ENCODE data around the gene DSC1.
A peak's percentile ranks its signal among the peaks of the same experiment; 100 is the strongest.

DSC1 gene

DNA sequence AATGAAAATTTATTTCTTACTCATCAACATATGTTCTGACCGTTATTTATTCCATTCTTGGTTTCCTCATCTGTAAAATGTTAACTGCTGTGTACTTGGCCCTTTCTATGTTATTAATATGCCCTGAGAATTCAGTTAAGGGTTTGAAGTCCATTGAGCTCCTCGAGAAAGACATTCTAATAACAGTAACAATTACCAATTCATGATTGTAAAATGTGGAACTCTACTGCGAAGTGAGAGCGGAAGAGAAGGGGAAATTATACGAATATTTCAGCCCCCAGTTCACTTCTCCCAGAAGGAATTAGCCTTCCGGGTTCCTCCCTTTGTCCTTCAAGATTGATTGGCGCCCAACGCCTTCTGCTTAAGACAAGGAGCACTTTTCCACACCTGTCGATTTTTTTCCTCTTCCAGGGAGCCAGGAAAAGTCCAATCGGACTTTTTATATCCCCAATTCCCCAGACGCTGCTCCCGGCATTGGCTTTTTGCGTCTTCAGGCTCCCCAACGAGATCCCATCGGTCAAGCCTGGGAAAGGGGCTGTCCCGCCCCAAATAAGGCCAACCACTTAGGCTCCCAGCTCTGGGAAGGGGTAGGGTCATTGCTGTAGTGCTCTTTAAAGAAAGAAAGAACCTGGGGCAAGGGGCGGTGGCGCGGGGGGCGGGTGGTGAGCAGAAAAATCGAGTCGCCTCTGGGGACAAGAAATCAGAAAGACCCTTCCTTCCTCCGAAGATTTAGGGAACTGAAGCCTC is 62.0 kb downstream of the DSC1 start:
- Histone ChIP-seq H3K4me3 (ENCODE audit: low read depth, low read length) (peak overlapping the region; percentile 77), H3K9me3 (ENCODE audit: control insufficient read depth, insufficient read depth, low read length) (no peaks in the 10 kb centered on the region), H3K36me3 (ENCODE audit: control insufficient read depth, insufficient read depth, low read length) (no peaks in the 10 kb centered on the region), H3K27me3 (ENCODE audit: control insufficient read depth, insufficient read depth, low read length) (peaks cover 2% of the 10 kb centered on the region), H3K9ac (ENCODE audit: low read depth, low read length) (peak overlapping the region; percentile 76), H3K4me1 (ENCODE audit: control insufficient read depth, insufficient read depth, low read length) (peaks cover 17% of the 10 kb centered on the region)

DNA sequence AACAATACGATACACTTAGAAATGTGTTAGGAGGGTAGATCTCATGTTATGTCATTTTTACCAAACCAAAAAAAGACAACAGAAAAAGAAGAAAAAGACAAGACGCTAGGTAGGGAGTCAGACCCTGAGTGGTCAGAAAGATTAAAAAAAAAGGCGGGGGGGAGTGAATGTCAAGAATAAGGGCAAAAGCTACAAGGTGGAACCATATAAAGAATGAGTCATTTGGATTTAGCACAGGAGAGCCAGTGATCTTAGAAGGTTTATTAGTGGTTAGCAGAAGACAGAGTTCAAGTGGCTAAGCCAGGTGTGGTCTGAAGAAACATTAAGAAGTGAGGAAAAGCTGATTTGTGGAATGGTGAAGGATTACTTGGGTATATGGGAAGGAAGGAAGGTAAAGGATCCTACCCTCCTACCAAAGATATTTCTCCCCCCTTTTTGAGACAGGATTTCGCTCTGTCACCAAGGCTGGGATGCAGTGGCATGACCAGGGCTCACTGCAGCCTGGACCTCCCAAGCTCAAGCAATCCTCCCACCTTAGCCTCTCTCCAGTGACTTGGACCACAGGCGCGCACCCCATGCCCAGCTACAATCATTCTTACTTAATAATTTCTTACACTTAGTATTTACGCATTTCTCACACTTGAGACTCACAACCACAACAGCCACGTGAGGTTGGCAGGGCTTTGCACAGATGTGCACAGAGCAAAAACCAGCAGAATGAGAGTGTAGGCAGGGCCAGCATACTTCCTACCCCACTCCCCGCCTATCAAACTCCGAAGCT is 63.0 kb downstream of the DSC1 start:
- H3K4me3 ChIP-seq (ENCODE audit: low read depth, low read length): peak overlapping the region; percentile 77
- no peaks in the 10 kb centered on the region for H3K36me3 ChIP-seq (ENCODE audit: control insufficient read depth, insufficient read depth, low read length)
- peaks cover 2% of the 10 kb centered on the region for H3K27me3 ChIP-seq (ENCODE audit: control insufficient read depth, insufficient read depth, low read length)
- no peak overlapping the region for H3K9ac ChIP-seq (ENCODE audit: low read depth, low read length)
- H3K9me3 ChIP-seq (ENCODE audit: control insufficient read depth, insufficient read depth, low read length): no peaks in the 10 kb centered on the region
- H3K4me1 ChIP-seq (ENCODE audit: control insufficient read depth, insufficient read depth, low read length): peaks cover 17% of the 10 kb centered on the region

GRCh38 chr18:31098878-31099277 is 63.8 kb downstream of the DSC1 start:
- Histone ChIP-seq H3K9me3 (ENCODE audit: control insufficient read depth, insufficient read depth, low read length) (no peaks in the 10 kb centered on the region), H3K36me3 (ENCODE audit: control insufficient read depth, insufficient read depth, low read length) (no peaks in the 10 kb centered on the region), H3K9ac (ENCODE audit: low read depth, low read length) (no peak overlapping the region), H3K27me3 (ENCODE audit: control insufficient read depth, insufficient read depth, low read length) (peaks cover 2% of the 10 kb centered on the region), H3K4me1 (ENCODE audit: control insufficient read depth, insufficient read depth, low read length) (peaks cover 17% of the 10 kb centered on the region), H3K4me3 (ENCODE audit: low read depth, low read length) (no peak overlapping the region)

GRCh38 chr18:31097666-31098065 is 65.0 kb downstream of the DSC1 start:
- peaks cover 3% of the 10 kb centered on the region for H3K36me3 ChIP-seq (ENCODE audit: control insufficient read depth, insufficient read depth, low read length)
- H3K4me3 ChIP-seq (ENCODE audit: low read depth, low read length): no peak overlapping the region
- peaks cover 2% of the 10 kb centered on the region for H3K27me3 ChIP-seq (ENCODE audit: control insufficient read depth, insufficient read depth, low read length)
- peaks cover 8% of the 10 kb centered on the region for H3K4me1 ChIP-seq (ENCODE audit: control insufficient read depth, insufficient read depth, low read length)
- H3K9me3 ChIP-seq (ENCODE audit: control insufficient read depth, insufficient read depth, low read length): no peaks in the 10 kb centered on the region
- H3K9ac ChIP-seq (ENCODE audit: low read depth, low read length): no peak overlapping the region

- H3K36me3 ChIP-seq (ENCODE audit: control insufficient read depth, insufficient read depth, low read length): peaks cover 3% of the 10 kb centered on the region
- no peaks in the 10 kb centered on the region for H3K4me1 ChIP-seq (ENCODE audit: control insufficient read depth, insufficient read depth, low read length)
- H3K4me3 ChIP-seq (ENCODE audit: low read depth, low read length): no peak overlapping the region
- no peaks in the 10 kb centered on the region for H3K27me3 ChIP-seq (ENCODE audit: control insufficient read depth, insufficient read depth, low read length)
- H3K9me3 ChIP-seq (ENCODE audit: control insufficient read depth, insufficient read depth, low read length): no peaks in the 10 kb centered on the region
- H3K9ac ChIP-seq (ENCODE audit: low read depth, low read length): no peak overlapping the region
Measured at GRCh38 chr18:31093880-31094279, 68.8 kb downstream of the DSC1 start.

DNA sequence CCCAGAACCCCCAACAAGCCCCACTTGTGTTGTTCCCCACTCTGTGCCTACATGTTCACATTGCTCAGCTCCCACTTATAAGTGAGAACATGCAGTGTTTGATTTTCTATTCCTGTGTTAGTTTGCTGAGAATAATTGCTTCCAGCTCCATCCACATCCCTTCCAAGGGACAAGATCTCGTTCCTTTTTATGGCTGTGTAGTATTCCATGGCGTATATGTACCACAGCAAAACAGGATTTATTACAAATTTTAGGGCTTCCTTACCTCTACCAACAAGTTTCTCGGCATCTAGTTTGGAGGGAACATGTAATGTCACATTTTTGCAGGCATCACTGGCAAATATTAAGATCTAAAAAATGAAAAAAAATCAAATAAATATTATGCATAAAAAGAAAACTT is 69.4 kb downstream of the DSC1 start:
- H3K9me3 ChIP-seq (ENCODE audit: control insufficient read depth, insufficient read depth, low read length): no peaks in the 10 kb centered on the region
- H3K36me3 ChIP-seq (ENCODE audit: control insufficient read depth, insufficient read depth, low read length): peaks cover 3% of the 10 kb centered on the region
- no peaks in the 10 kb centered on the region for H3K4me1 ChIP-seq (ENCODE audit: control insufficient read depth, insufficient read depth, low read length)
- H3K27me3 ChIP-seq (ENCODE audit: control insufficient read depth, insufficient read depth, low read length): no peaks in the 10 kb centered on the region
- H3K4me3 ChIP-seq (ENCODE audit: low read depth, low read length): no peak overlapping the region
- H3K9ac ChIP-seq (ENCODE audit: low read depth, low read length): no peak overlapping the region

DNA sequence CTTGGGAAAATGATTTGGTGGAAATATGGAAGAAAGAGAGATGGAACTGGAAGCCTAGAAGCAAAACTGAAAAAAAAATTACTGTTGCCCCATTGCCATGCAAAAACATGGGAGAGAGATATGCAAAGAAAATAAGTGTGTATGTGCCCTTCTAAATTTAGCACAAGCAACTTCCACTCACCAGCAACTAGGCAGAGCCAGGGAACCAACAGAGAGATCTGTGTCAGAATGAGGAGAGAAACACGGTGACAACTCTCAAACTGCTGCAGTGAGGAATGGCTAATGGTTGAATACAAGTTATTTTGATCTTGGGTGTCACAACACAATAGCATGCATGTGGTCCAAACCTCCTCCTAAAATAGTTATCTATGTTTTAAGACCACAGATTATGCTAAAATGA is 71.3 kb downstream of the DSC1 start:
- no peaks in the 10 kb centered on the region for H3K4me1 ChIP-seq (ENCODE audit: control insufficient read depth, insufficient read depth, low read length)
- H3K9me3 ChIP-seq (ENCODE audit: control insufficient read depth, insufficient read depth, low read length): no peaks in the 10 kb centered on the region
- H3K9ac ChIP-seq (ENCODE audit: low read depth, low read length): no peak overlapping the region
- H3K4me3 ChIP-seq (ENCODE audit: low read depth, low read length): no peak overlapping the region
- peaks cover 3% of the 10 kb centered on the region for H3K36me3 ChIP-seq (ENCODE audit: control insufficient read depth, insufficient read depth, low read length)
- no peaks in the 10 kb centered on the region for H3K27me3 ChIP-seq (ENCODE audit: control insufficient read depth, insufficient read depth, low read length)

GRCh38 chr18:31088532-31088931 is 74.1 kb downstream of the DSC1 start:
- no peak overlapping the region for H3K4me3 ChIP-seq (ENCODE audit: low read depth, low read length)
- H3K9ac ChIP-seq (ENCODE audit: low read depth, low read length): no peak overlapping the region
- no peaks in the 10 kb centered on the region for H3K27me3 ChIP-seq (ENCODE audit: control insufficient read depth, insufficient read depth, low read length)
- H3K36me3 ChIP-seq (ENCODE audit: control insufficient read depth, insufficient read depth, low read length): peaks cover 3% of the 10 kb centered on the region
- no peaks in the 10 kb centered on the region for H3K4me1 ChIP-seq (ENCODE audit: control insufficient read depth, insufficient read depth, low read length)
- H3K9me3 ChIP-seq (ENCODE audit: control insufficient read depth, insufficient read depth, low read length): no peaks in the 10 kb centered on the region

- Histone ChIP-seq H3K9me3 (ENCODE audit: control insufficient read depth, insufficient read depth, low read length) (no peaks in the 10 kb centered on the region), H3K4me1 (ENCODE audit: control insufficient read depth, insufficient read depth, low read length) (no peaks in the 10 kb centered on the region), H3K27me3 (ENCODE audit: control insufficient read depth, insufficient read depth, low read length) (no peaks in the 10 kb centered on the region), H3K9ac (ENCODE audit: low read depth, low read length) (no peak overlapping the region), H3K4me3 (ENCODE audit: low read depth, low read length) (no peak overlapping the region), H3K36me3 (ENCODE audit: control insufficient read depth, insufficient read depth, low read length) (peaks cover 3% of the 10 kb centered on the region)
Measured at GRCh38 chr18:31079973-31080372, 82.7 kb downstream of the DSC1 start.
